ENCODE results near the gene CSNK1E.

- TF ChIP-seq, protein P1, sequence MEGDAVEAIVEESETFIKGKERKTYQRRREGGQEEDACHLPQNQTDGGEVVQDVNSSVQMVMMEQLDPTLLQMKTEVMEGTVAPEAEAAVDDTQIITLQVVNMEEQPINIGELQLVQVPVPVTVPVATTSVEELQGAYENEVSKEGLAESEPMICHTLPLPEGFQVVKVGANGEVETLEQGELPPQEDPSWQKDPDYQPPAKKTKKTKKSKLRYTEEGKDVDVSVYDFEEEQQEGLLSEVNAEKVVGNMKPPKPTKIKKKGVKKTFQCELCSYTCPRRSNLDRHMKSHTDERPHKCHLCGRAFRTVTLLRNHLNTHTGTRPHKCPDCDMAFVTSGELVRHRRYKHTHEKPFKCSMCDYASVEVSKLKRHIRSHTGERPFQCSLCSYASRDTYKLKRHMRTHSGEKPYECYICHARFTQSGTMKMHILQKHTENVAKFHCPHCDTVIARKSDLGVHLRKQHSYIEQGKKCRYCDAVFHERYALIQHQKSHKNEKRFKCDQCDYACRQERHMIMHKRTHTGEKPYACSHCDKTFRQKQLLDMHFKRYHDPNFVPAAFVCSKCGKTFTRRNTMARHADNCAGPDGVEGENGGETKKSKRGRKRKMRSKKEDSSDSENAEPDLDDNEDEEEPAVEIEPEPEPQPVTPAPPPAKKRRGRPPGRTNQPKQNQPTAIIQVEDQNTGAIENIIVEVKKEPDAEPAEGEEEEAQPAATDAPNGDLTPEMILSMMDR (IDR thresholded peaks at IDR 0.05) = no peak
- TF ChIP-seq POLR2A (IDR thresholded peaks at IDR 0.05) = no peak
These were observed 25.9 kb downstream of the CSNK1E start for GRCh38 chr22:38291201-38291777.
